Liver (tissue), 9 donors: Measurements from ENCODE around the gene GFRA1. TPM values are rescaled to one million over a fixed set of nuclear protein-coding genes. Genes with fewer than 3 reads are reported as not detected.

Experiments
- DNase-seq: peaks from one replicate; pipeline ENCODE4 v3.0.0-alpha.2; 2017; ENCODE audit warnings: low spot score
- H3K27ac ChIP-seq, 2 donors: one replicate each; pipeline ENCODE4 v1.7.0; 2013; ENCODE audit warnings: inconsistent platforms in 2 of 2, low read length in 2 of 2, control low read depth in 1 of 2, low read depth in 1 of 2, mild to moderate bottlenecking in 1 of 2
- H3K27me3 ChIP-seq, 4 donors: one replicate each; pipeline versions ENCODE4 v1.6.1 to v1.7.0; 2013; ENCODE audit warnings: low read length in 3 of 4, inconsistent platforms in 1 of 4, mild to moderate bottlenecking in 1 of 4, moderate library complexity in 1 of 4; ENCODE audit not compliant: control insufficient read depth in 4 of 4, insufficient read depth in 4 of 4
- H3K36me3 ChIP-seq, 4 donors: one replicate each; pipeline versions ENCODE4 v1.6.1 to v1.7.0; 2013; ENCODE audit warnings: low read length in 3 of 4, mild to moderate bottlenecking in 3 of 4, low read depth in 1 of 4, moderate library complexity in 1 of 4; ENCODE audit not compliant: control insufficient read depth in 4 of 4, insufficient read depth in 3 of 4
- H3K4me1 ChIP-seq, 4 donors: one replicate each; pipeline versions ENCODE4 v1.6.1 to v1.7.0; 2013; ENCODE audit warnings: low read length in 3 of 4, mild to moderate bottlenecking in 3 of 4, moderate library complexity in 1 of 4; ENCODE audit not compliant: control insufficient read depth in 4 of 4, insufficient read depth in 4 of 4
- H3K4me3 ChIP-seq, 3 donors: one replicate each; pipeline versions ENCODE4 v1.6.1 to v1.7.0; 2013; ENCODE audit warnings: low read length in 3 of 3, control low read depth in 1 of 3, low read depth in 1 of 3, mild to moderate bottlenecking in 1 of 3
- H3K9ac ChIP-seq, 2 donors: one replicate each; pipeline ENCODE4 v1.7.0; 2013; ENCODE audit warnings: low read length in 2 of 2, mild to moderate bottlenecking in 2 of 2, moderate library complexity in 2 of 2, control low read depth in 1 of 2, low read depth in 1 of 2
- H3K9me3 ChIP-seq, 4 donors: one replicate each; pipeline versions ENCODE4 v1.6.1 to v1.7.0; 2013; ENCODE audit warnings: low read length in 3 of 4; ENCODE audit not compliant: control insufficient read depth in 4 of 4
- EGR1 ChIP-seq, 2 donors: IDR thresholded peaks; 2 replicates each; pipeline ENCODE4 v1.6.1; 2016 to 2018; ENCODE audit warnings: antibody characterized with exemption in 2 of 2, low read depth in 2 of 2
- FOXA1 ChIP-seq: IDR thresholded peaks from 2 replicates; pipeline ENCODE4 v1.6.1; 2016; ENCODE audit warnings: antibody characterized with exemption
- FOXA2 ChIP-seq: IDR thresholded peaks from 2 replicates; pipeline ENCODE4 v1.6.1; 2016; ENCODE audit warnings: antibody characterized with exemption
- GABPA ChIP-seq, 2 donors: IDR thresholded peaks in 1 of 2; conservative IDR thresholded peaks in 1 of 2; 2 replicates each; pipeline ENCODE4 v1.6.1; 2016; ENCODE audit warnings: antibody characterized with exemption in 2 of 2, mild to moderate bottlenecking in 1 of 2, moderate library complexity in 1 of 2
- HNF4A ChIP-seq, 2 donors: conservative IDR thresholded peaks; 2 replicates each; pipeline ENCODE4 v1.6.1; 2016; ENCODE audit warnings: antibody characterized with exemption in 2 of 2, mild to moderate bottlenecking in 2 of 2
- HNF4G ChIP-seq: IDR thresholded peaks from 2 replicates; pipeline ENCODE4 v1.6.1; 2016; ENCODE audit warnings: antibody characterized with exemption
- JUND ChIP-seq, 2 donors: IDR thresholded peaks; 2 replicates each; pipeline ENCODE4 v1.6.1; 2016; ENCODE audit warnings: antibody characterized with exemption in 2 of 2
- RXRA ChIP-seq, 2 donors: IDR thresholded peaks; 2 replicates each; pipeline ENCODE4 v1.6.1; 2017 to 2018; ENCODE audit warnings: antibody characterized with exemption in 2 of 2, mild to moderate bottlenecking in 1 of 2
- SP1 ChIP-seq: IDR thresholded peaks from 2 replicates; pipeline ENCODE4 v1.6.1; 2018; ENCODE audit warnings: antibody characterized with exemption, mild to moderate bottlenecking
- WGBS: extraction: QIAGEN DNeasy Blood & Tissue Kit; methylation state at CpG from one replicate; pipeline ENCODE4 v1.1.7; 2013; 5-methylcytosine and 5-hydroxymethylcytosine counted together
- polyA plus RNA-seq, 2 donors: library from polyadenylated mRNA; stranded (reverse) in 1 of 2; unstranded in 1 of 2; fragments of 200-250 nt in 1 of 2; fragments of >200 nt in 1 of 2; fragmentation: Nextera tagmentation in 1 of 2; extraction: Ambion mirVana in 1 of 2; gene quantifications; one replicate each; pipeline versions ENCODE4 v1.2.1 to v1.2.3, GENCODE V29; 2013 to 2015
- total RNA-seq, 2 donors: library from RNA; depleted of rRNA; stranded (reverse); fragments of >200 nt; gene quantifications; one replicate each; pipeline ENCODE4 v1.2.3, GENCODE V29; 2014
- TF ChIP-seq, protein P1 (sequence below): IDR thresholded peaks from 2 replicates; pipeline ENCODE4 v1.6.1; 2016; ENCODE audit warnings: antibody characterized with exemption
- TF ChIP-seq, protein P2 (sequence below): IDR thresholded peaks from 2 replicates; pipeline ENCODE4 v1.6.1; 2016; ENCODE audit warnings: antibody characterized with exemption, mild to moderate bottlenecking
- TF ChIP-seq, protein P3 (sequence below): IDR thresholded peaks from 2 replicates; pipeline ENCODE4 v1.6.1; 2016; ENCODE audit warnings: antibody characterized with exemption
- donor health status: healthy.
- donor health status: healthy.
- donor health status: healthy.
- donor health status: healthy.
- donor health status: healthy.

GFRA1 gene
- total and polyA plus RNA-seq, 4 donors: 14.2 to 53.6 (median 17.8) TPM

DNA sequence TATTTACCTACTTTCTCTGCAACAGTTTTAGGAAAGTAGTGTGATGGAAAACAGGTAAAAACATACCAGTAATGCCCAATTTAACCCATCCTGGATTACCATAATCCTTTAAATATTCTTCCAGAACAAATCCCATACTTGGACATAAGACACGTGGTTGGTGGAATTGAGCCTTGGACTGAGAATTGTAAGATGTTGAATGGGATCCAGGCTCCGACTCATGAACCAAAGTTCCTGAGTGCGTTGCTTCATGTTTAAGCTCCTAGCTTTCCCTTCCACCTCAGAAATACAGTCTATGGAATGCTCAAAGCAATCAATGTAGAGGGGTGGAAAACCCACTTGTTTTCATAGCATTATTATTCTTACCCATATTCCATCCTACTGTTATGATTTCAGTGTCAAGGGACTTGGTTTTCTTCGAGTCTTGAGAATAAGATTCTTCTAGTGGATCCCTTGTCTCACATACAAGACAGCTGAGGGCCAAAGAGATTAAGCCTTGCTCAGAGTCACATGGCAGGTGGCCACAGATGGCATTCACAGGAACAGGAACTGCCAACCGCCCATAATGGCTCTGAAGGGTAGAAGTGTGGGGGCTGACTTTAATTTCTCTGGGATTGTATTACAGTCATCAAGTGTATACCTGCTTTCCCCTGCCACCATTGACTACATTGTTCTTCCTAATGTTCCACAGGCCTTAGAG lies 171.2 kb downstream of the GFRA1 start:
- WGBS: 89% methylated on average over 5 of the region's 5 CpGs
- H3K9ac ChIP-seq: no peak overlapping the region

DNA sequence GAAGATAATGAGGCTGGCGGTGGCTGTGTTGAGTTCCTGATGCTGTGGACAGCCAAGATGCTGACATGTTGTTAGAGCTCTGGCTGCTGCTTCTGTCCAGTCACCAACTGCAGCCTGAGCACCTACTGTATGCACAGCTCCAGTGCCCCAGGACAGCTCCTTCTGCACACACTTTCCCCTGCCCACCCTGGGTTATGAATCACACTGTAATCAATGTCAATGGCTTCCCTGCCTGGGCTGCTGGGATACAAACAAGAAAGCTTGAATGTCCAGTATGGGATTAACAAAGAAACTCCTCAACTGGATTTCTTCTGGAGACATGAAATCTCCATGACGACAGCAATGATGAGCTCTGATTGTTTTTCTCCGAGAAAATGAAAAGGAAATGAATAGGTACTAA lies 172.0 kb downstream of the GFRA1 start:
- H3K9ac ChIP-seq: no peak overlapping the region
- TF ChIP-seq FOXA1 (no peak), HNF4A (conservative IDR thresholded peaks at IDR 0.05) (no peak), SP1 (no peak), GABPA (IDR thresholded peaks at IDR 0.05 in 1 of 2, conservative IDR thresholded peaks at IDR 0.05 in 1 of 2) (no peak), HNF4G (no peak), EGR1 (IDR thresholded peaks at IDR 0.05; ENCODE audit: low read depth in 2 of 2) (no peak), RXRA (IDR thresholded peaks at IDR 0.05) (no peak)
- TF ChIP-seq, protein P1, sequence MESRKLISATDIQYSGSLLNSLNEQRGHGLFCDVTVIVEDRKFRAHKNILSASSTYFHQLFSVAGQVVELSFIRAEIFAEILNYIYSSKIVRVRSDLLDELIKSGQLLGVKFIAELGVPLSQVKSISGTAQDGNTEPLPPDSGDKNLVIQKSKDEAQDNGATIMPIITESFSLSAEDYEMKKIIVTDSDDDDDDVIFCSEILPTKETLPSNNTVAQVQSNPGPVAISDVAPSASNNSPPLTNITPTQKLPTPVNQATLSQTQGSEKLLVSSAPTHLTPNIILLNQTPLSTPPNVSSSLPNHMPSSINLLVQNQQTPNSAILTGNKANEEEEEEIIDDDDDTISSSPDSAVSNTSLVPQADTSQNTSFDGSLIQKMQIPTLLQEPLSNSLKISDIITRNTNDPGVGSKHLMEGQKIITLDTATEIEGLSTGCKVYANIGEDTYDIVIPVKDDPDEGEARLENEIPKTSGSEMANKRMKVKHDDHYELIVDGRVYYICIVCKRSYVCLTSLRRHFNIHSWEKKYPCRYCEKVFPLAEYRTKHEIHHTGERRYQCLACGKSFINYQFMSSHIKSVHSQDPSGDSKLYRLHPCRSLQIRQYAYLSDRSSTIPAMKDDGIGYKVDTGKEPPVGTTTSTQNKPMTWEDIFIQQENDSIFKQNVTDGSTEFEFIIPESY: no peak
- TF ChIP-seq, protein P2, sequence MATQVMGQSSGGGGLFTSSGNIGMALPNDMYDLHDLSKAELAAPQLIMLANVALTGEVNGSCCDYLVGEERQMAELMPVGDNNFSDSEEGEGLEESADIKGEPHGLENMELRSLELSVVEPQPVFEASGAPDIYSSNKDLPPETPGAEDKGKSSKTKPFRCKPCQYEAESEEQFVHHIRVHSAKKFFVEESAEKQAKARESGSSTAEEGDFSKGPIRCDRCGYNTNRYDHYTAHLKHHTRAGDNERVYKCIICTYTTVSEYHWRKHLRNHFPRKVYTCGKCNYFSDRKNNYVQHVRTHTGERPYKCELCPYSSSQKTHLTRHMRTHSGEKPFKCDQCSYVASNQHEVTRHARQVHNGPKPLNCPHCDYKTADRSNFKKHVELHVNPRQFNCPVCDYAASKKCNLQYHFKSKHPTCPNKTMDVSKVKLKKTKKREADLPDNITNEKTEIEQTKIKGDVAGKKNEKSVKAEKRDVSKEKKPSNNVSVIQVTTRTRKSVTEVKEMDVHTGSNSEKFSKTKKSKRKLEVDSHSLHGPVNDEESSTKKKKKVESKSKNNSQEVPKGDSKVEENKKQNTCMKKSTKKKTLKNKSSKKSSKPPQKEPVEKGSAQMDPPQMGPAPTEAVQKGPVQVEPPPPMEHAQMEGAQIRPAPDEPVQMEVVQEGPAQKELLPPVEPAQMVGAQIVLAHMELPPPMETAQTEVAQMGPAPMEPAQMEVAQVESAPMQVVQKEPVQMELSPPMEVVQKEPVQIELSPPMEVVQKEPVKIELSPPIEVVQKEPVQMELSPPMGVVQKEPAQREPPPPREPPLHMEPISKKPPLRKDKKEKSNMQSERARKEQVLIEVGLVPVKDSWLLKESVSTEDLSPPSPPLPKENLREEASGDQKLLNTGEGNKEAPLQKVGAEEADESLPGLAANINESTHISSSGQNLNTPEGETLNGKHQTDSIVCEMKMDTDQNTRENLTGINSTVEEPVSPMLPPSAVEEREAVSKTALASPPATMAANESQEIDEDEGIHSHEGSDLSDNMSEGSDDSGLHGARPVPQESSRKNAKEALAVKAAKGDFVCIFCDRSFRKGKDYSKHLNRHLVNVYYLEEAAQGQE: no peak
- H3K4me3 ChIP-seq: no peak overlapping the region
- no peak for DNase-seq
- H3K27me3 ChIP-seq: no peaks in the 10 kb centered on the region
- no peaks in the 10 kb centered on the region for H3K9me3 ChIP-seq
- 93% methylated on average over 3 of the region's 3 CpGs for WGBS
- peaks cover 0 to 4% (median under 1%) of the 10 kb centered on the region in 4 donors for H3K36me3 ChIP-seq
- H3K4me1 ChIP-seq: no peaks in the 10 kb centered on the region
- no peak overlapping the region for H3K27ac ChIP-seq

More for the DNA sequence above, 171.2 kb downstream of the GFRA1 start:
- Histone ChIP-seq H3K4me3 (no peak overlapping the region), H3K36me3 (peaks cover 0 to 4% (median 0%) of the 10 kb centered on the region in 4 donors), H3K27ac (no peak overlapping the region), H3K27me3 (no peaks in the 10 kb centered on the region), H3K4me1 (no peaks in the 10 kb centered on the region), H3K9me3 (no peaks in the 10 kb centered on the region)
- no peak for DNase-seq
- TF ChIP-seq, protein P3, sequence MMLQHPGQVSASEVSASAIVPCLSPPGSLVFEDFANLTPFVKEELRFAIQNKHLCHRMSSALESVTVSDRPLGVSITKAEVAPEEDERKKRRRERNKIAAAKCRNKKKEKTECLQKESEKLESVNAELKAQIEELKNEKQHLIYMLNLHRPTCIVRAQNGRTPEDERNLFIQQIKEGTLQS: no peak

DNA sequence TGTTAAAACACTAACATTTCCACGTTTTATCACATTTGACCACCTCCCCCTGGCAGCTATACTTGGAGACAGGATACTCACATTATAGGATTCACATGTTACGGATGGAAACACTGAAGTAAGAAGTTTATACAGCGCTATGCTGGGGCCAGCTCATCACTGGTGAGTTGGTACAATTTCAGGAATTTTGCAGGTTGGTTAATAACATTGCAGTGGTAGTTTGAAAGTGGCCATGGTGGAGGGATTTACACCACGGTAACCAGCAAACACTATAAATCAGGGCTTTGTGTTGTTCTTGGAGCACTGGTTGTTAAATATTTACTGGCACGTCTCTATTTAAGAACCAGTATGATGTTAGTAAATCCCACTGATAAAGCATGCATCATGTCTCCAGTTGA lies 174.0 kb downstream of the GFRA1 start:
- TF ChIP-seq FOXA2: no peak
- TF ChIP-seq, protein P1: no peak
- TF ChIP-seq JUND (IDR thresholded peaks at IDR 0.05): no peak
- Histone ChIP-seq H3K4me1 (no peaks in the 10 kb centered on the region), H3K27me3 (no peaks in the 10 kb centered on the region), H3K4me3 (no peak overlapping the region), H3K9ac (no peak overlapping the region), H3K27ac (no peak overlapping the region), H3K9me3 (no peaks in the 10 kb centered on the region), H3K36me3 (peaks cover 0 to 6% (median 2%) of the 10 kb centered on the region in 4 donors)
- 71% methylated on average over 5 of the region's 5 CpGs for WGBS
- DNase-seq: no peak
